Measurements from ENCODE around the gene PLIN3.

The PLIN3 gene

DNA sequence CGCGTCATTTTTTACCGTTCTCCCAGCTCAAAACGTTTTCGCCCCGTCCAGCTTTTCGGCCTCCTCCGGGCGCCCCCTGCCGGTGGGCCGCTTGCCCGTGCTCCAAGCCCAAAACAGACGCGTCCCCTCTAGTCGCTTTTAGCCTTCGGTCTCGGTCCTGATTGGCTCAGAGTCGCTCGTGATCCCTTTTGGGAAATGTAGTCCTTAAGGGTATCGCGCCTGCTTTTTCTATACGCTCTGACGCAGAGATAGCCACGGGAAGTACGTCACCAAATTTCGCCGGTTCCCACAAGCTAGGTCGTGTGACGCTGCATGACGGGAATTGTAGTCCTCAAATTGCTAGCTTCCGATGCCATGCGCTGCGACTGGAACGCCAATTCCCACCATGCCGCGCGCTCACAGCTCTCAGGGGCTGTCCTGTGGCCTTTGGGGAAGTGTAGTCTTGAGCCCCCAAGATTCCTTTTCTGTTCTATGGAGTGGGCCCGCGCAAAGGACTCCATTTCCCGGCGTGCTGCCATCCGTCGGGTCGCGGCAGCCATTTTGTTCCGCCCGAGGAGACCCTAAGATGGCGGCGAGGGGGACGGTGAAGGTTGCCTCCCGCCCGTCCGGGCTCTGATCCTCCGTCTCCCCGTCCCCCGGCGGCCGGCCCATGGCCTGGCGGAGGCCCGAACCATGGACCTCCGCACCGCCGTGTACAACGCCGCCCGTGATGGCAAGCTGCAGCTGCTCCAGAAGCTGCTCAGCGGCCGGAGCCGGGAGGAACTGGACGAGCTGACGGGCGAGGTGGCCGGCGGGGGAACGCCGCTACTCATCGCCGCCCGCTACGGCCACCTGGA lies 76.1 kb downstream of the PLIN3 start, which contains the start of gene FEM1A (continued):
- TF ChIP-seq, protein P1, sequence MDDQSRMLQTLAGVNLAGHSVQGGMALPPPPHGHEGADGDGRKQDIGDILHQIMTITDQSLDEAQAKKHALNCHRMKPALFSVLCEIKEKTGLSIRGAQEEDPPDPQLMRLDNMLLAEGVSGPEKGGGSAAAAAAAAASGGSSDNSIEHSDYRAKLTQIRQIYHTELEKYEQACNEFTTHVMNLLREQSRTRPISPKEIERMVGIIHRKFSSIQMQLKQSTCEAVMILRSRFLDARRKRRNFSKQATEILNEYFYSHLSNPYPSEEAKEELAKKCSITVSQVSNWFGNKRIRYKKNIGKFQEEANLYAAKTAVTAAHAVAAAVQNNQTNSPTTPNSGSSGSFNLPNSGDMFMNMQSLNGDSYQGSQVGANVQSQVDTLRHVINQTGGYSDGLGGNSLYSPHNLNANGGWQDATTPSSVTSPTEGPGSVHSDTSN (CRISPR knock-in tag; IDR thresholded peaks at IDR 0.05), result peak; percentile 92
- TF ChIP-seq ZNF221 (tag by site-specific recombination; IDR thresholded peaks at IDR 0.05; ENCODE audit: borderline replicate concordance) (no peak), GLIS1 (tag by site-specific recombination; IDR thresholded peaks at IDR 0.05) (peak; percentile 46), ZNF561 (tag by site-specific recombination; IDR thresholded peaks at IDR 0.05; ENCODE audit: borderline replicate concordance) (no peak), ZNF830 (tag by site-specific recombination; IDR thresholded peaks at IDR 0.05; ENCODE audit: low read depth) (no peak), ZNF112 (tag by site-specific recombination; IDR thresholded peaks at IDR 0.05) (no peak), KLF16 (tag by site-specific recombination; IDR thresholded peaks at IDR 0.05) (peak; percentile 55; the same call in 1 of the 2 replicates), ZNF366 (tag by site-specific recombination; conservative IDR thresholded peaks at IDR 0.05) (0 out of 2 replicates have a peak, but pooled peaks have one; percentile 47), ZFHX2 (tag by site-specific recombination; conservative IDR thresholded peaks at IDR 0.05) (0 out of 2 replicates have a peak, but pooled peaks have one; percentile 6)
- TF ChIP-seq, protein P2, sequence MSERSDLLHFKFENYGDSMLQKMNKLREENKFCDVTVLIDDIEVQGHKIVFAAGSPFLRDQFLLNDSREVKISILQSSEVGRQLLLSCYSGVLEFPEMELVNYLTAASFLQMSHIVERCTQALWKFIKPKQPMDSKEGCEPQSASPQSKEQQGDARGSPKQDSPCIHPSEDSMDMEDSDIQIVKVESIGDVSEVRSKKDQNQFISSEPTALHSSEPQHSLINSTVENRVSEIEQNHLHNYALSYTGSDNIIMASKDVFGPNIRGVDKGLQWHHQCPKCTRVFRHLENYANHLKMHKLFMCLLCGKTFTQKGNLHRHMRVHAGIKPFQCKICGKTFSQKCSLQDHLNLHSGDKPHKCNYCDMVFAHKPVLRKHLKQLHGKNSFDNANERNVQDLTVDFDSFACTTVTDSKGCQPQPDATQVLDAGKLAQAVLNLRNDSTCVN (tag by site-specific recombination; optimal IDR thresholded peaks at IDR 0.05), result peak; percentile 76
- TF ChIP-seq, protein P3, sequence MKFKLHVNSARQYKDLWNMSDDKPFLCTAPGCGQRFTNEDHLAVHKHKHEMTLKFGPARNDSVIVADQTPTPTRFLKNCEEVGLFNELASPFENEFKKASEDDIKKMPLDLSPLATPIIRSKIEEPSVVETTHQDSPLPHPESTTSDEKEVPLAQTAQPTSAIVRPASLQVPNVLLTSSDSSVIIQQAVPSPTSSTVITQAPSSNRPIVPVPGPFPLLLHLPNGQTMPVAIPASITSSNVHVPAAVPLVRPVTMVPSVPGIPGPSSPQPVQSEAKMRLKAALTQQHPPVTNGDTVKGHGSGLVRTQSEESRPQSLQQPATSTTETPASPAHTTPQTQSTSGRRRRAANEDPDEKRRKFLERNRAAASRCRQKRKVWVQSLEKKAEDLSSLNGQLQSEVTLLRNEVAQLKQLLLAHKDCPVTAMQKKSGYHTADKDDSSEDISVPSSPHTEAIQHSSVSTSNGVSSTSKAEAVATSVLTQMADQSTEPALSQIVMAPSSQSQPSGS (tag by site-specific recombination; IDR thresholded peaks at IDR 0.05; ENCODE audit: low read depth), result peak; percentile 95
- TF ChIP-seq, protein P4, sequence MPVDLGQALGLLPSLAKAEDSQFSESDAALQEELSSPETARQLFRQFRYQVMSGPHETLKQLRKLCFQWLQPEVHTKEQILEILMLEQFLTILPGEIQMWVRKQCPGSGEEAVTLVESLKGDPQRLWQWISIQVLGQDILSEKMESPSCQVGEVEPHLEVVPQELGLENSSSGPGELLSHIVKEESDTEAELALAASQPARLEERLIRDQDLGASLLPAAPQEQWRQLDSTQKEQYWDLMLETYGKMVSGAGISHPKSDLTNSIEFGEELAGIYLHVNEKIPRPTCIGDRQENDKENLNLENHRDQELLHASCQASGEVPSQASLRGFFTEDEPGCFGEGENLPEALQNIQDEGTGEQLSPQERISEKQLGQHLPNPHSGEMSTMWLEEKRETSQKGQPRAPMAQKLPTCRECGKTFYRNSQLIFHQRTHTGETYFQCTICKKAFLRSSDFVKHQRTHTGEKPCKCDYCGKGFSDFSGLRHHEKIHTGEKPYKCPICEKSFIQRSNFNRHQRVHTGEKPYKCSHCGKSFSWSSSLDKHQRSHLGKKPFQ (tag by site-specific recombination; IDR thresholded peaks at IDR 0.05), result peak; percentile 73
- TF ChIP-seq, protein P5, sequence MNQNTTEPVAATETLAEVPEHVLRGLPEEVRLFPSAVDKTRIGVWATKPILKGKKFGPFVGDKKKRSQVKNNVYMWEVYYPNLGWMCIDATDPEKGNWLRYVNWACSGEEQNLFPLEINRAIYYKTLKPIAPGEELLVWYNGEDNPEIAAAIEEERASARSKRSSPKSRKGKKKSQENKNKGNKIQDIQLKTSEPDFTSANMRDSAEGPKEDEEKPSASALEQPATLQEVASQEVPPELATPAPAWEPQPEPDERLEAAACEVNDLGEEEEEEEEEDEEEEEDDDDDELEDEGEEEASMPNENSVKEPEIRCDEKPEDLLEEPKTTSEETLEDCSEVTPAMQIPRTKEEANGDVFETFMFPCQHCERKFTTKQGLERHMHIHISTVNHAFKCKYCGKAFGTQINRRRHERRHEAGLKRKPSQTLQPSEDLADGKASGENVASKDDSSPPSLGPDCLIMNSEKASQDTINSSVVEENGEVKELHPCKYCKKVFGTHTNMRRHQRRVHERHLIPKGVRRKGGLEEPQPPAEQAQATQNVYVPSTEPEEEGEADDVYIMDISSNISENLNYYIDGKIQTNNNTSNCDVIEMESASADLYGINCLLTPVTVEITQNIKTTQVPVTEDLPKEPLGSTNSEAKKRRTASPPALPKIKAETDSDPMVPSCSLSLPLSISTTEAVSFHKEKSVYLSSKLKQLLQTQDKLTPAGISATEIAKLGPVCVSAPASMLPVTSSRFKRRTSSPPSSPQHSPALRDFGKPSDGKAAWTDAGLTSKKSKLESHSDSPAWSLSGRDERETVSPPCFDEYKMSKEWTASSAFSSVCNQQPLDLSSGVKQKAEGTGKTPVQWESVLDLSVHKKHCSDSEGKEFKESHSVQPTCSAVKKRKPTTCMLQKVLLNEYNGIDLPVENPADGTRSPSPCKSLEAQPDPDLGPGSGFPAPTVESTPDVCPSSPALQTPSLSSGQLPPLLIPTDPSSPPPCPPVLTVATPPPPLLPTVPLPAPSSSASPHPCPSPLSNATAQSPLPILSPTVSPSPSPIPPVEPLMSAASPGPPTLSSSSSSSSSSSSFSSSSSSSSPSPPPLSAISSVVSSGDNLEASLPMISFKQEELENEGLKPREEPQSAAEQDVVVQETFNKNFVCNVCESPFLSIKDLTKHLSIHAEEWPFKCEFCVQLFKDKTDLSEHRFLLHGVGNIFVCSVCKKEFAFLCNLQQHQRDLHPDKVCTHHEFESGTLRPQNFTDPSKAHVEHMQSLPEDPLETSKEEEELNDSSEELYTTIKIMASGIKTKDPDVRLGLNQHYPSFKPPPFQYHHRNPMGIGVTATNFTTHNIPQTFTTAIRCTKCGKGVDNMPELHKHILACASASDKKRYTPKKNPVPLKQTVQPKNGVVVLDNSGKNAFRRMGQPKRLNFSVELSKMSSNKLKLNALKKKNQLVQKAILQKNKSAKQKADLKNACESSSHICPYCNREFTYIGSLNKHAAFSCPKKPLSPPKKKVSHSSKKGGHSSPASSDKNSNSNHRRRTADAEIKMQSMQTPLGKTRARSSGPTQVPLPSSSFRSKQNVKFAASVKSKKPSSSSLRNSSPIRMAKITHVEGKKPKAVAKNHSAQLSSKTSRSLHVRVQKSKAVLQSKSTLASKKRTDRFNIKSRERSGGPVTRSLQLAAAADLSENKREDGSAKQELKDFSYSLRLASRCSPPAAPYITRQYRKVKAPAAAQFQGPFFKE (tag by site-specific recombination; IDR thresholded peaks at IDR 0.05; ENCODE audit: borderline replicate concordance), result no peak
- TF ChIP-seq, protein P6, sequence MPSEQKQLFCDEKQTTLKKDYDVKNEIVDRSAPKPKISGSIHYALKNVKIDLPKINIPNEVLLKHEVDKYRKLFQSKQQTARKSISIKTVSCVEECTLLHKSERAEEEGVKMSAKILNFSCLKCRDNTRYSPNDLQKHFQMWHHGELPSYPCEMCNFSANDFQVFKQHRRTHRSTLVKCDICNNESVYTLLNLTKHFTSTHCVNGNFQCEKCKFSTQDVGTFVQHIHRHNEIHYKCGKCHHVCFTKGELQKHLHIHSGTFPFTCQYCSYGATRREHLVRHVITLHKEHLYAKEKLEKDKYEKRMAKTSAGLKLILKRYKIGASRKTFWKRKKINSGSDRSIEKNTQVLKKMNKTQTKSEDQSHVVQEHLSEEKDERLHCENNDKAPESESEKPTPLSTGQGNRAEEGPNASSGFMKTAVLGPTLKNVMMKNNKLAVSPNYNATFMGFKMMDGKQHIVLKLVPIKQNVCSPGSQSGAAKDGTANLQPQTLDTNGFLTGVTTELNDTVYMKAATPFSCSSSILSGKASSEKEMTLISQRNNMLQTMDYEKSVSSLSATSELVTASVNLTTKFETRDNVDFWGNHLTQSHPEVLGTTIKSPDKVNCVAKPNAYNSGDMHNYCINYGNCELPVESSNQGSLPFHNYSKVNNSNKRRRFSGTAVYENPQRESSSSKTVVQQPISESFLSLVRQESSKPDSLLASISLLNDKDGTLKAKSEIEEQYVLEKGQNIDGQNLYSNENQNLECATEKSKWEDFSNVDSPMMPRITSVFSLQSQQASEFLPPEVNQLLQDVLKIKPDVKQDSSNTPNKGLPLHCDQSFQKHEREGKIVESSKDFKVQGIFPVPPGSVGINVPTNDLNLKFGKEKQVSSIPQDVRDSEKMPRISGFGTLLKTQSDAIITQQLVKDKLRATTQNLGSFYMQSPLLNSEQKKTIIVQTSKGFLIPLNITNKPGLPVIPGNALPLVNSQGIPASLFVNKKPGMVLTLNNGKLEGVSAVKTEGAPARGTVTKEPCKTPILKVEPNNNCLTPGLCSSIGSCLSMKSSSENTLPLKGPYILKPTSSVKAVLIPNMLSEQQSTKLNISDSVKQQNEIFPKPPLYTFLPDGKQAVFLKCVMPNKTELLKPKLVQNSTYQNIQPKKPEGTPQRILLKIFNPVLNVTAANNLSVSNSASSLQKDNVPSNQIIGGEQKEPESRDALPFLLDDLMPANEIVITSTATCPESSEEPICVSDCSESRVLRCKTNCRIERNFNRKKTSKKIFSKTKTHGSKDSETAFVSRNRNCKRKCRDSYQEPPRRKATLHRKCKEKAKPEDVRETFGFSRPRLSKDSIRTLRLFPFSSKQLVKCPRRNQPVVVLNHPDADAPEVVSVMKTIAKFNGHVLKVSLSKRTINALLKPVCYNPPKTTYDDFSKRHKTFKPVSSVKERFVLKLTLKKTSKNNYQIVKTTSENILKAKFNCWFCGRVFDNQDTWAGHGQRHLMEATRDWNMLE (tag by site-specific recombination; conservative IDR thresholded peaks at IDR 0.05; ENCODE audit: low read depth), result peak; percentile 85
- TF ChIP-seq, protein P7, sequence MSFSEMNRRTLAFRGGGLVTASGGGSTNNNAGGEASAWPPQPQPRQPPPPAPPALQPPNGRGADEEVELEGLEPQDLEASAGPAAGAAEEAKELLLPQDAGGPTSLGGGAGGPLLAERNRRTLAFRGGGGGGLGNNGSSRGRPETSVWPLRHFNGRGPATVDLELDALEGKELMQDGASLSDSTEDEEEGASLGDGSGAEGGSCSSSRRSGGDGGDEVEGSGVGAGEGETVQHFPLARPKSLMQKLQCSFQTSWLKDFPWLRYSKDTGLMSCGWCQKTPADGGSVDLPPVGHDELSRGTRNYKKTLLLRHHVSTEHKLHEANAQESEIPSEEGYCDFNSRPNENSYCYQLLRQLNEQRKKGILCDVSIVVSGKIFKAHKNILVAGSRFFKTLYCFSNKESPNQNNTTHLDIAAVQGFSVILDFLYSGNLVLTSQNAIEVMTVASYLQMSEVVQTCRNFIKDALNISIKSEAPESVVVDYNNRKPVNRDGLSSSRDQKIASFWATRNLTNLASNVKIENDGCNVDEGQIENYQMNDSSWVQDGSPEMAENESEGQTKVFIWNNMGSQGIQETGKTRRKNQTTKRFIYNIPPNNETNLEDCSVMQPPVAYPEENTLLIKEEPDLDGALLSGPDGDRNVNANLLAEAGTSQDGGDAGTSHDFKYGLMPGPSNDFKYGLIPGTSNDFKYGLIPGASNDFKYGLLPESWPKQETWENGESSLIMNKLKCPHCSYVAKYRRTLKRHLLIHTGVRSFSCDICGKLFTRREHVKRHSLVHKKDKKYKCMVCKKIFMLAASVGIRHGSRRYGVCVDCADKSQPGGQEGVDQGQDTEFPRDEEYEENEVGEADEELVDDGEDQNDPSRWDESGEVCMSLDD (tag by site-specific recombination; IDR thresholded peaks at IDR 0.05), result 0 out of 2 replicates have a peak, but pooled peaks have one; percentile 24
- TF ChIP-seq, protein P8, sequence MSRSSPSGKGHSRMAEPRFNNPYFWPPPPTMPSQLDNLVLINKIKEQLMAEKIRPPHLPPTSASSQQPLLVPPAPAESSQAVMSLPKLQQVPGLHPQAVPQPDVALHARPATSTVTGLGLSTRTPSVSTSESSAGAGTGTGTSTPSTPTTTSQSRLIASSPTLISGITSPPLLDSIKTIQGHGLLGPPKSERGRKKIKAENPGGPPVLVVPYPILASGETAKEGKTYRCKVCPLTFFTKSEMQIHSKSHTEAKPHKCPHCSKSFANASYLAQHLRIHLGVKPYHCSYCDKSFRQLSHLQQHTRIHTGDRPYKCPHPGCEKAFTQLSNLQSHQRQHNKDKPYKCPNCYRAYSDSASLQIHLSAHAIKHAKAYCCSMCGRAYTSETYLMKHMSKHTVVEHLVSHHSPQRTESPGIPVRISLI (tag by site-specific recombination; IDR thresholded peaks at IDR 0.05), result no peak
